ENCODE results near the gene PKD2.
"Not testable (repeated sequence)": the region's sequence is repeated elsewhere in the genome, so short reads cannot be mapped to it uniquely, and the experiment has no call there.

Gene PKD2

DNA sequence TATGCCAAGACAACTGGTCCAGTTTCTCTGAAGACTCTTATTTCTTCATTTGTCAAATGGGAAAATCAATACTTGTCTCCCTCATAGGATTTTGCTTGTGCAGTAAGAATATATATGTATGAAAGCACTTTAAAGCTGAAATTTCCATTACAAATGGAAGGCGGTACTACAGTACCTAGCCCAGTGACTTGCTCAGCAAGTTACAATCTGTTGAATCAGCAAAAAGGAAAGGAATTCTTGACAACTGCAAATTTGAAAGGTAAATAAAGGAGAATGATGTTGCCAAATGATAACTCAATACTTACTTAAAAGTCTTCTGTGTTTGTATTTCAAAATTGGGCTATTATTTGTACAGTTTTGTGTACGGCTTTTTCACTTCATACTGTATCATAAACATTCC, 71.1 kb downstream of the PKD2 start:
- no peak for DNase-seq

DNA sequence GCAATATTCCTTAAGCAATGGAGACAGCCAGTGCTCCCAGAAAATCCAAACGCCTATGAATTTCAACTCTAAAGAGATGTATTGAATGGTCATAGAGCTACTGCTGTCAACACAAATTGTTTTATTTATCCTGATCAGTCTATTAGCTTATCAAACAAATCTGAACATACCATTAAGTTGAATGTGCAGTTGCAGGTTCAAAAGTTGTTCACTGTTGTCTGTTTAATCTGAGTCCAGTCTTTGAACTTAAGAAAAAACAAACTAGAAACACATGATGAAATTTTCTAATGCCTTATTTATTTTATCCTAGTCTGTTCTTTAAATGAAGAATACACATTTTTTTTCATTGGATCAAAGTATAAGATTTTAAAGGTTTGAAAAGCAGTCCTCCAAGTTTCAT, 73.2 kb downstream of the PKD2 start:
- DNase-seq = no peak

DNA sequence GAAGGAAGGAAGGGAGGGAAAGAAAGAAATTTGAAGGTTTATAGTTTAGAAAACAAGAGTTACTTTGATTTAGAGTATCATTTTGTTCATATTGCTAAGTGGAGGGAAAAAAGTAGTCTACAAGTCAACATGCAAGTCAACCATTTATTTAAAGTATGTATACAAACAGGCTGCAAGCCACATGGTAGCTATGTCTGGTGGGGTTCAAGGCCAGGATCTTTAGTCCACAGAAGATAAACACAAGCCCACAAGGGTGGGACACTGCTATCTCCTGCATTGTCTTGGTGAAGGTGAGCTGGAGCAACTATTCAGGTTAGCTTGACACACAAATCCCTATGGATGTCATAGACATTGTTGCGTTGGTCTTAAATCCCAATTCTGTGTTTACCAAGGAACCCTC, 79.6 kb downstream of the PKD2 start:
- DNase-seq = no peak

DNA sequence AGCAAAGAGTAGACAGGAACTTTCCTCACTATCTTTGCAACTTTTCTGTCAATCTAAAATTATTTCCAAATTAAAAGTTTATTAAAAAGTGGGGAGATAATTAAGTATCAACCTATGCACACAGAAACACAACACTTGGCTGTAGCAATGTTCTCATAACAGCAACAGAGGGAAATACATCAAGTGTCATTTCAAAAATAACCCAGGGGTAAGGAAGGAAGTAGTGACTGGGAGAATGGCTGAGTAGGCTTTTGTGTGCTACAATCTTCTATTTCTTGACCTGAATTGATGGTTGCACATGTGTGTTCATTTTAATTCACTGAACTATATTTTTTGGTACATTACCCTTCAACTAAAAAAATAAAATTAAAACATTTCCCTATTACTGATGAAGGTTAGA, 83.5 kb downstream of the PKD2 start:
- DNase-seq = no peak

DNA sequence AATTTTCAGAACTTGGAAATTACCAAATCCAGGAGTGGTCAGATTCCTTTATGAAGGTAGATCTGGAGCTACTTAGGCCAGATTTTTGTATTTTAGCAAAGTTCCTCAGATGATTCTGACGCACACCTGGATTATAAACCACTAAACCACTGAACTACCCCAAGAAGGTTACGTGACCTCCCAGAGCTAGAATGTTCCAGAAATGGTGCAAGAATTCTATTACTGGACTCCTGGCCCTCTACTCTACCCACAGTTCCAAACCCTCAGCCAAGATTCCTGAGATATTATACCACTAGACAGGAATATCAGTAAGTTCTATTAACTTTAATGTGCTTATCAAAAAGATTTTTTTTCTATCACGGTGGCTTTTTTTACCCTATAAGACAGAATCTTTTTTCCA, 83.9 kb downstream of the PKD2 start:
- DNase-seq = no peak

DNA sequence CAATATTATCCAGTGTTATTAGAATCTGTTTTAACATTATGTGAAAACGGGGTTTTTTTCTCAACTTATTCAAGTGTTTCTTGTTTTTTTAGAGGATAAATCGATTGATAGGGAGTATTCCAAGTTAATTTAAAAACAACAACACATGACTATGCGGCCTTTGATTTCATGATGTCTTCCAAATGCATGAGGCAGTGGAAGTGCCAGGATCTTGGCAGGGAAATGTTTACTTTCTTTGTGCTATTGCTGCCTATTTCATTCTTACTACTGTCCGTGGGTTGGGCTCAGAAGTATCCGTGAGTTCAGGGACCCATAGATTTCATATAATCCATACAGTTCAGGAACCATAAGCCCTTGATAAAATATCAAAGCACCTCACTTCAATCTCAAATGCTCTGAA, 86.4 kb downstream of the PKD2 start:
- DNase-seq = no peak

DNA sequence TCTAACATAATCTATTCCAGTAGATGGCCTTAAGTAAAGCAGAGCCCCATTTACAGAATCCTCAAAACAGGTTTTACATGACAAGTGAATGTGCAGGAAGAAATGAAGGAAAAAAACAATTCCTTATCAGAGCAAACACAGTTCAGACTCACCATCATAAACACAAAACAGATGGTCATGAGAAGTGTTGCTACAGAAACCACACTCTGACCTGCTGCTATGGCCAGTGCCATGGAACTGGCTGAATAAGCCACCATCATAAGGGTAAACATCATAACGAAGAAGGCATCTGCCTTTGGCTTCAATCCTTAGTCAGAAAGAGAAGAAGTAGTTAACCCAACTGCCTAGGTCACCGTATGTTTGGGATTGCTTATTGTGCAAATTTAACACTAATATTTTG, 89.9 kb downstream of the PKD2 start:
- DNase-seq = no peak

DNA sequence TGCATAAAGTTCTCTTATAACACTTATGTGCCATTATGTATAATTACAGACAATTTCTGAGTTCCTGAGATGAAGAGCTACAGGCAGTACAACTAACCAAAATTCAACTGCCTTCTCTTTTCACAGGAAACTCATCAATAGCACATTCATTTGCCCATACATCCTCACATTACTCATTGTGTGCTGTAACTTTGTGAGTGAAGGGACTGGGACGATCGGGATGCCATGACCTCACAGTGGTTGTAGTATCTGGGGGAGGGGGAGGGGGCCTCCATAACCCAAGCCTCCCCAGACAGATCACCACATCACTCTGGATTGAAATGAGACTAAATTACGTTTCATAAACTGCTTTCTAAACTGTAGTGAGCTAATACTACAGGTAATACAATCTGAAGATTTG, 90.3 kb downstream of the PKD2 start:
- no peak for DNase-seq

DNA sequence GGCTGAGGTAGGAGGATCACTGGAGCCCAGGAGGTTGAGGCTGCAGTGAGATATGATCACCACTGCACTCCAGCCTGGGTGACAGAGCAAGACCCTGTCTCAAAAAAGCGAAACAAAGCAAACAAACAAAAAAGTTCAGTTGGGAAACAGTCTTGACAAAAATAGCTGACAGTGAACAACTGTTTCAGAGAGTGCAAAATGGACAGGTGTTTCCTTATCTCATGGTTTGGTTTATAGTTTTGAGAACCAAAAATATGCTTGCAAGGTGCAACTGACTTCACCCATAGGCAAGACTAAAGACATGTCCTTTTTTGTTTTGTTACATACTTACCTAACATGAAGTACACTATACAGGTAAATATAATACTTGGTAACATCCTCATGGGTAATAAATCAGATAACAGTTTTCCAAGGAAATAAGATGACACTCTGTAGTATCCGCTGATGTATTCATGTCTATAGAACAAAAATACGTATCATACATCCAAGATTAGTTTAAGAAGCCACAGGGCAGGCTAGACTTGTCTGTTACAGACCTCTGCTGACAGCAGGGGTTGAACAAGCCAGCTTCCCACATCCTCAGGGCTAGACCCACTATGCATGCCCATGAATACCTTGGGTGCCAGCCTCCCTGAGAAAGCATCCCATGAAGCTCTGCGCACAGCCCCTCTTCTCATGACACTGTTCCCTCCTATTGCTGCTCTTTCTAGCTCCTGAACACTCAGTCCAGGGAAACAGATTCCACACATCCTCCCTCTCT, 91.7 kb downstream of the PKD2 start:
- no peak for DNase-seq

DNA sequence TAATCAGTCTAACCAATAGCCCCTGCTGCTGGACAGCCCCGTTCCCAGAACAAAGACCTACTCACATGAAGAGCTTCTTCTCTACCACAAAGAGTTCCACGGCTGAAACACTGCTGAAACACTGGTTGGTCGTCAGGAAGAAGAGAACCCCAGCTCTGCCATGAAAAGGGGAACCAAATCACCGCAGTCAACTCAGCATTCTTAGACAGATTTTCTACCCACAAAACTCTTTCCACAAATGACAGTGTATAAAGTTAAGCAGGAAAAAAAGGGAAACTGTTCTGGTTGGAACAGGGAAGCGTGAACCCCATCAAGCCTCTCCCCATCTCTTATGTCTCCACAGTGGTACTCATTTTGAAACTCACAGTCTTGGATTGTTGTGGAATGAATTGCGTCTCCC, 93.7 kb downstream of the PKD2 start:
- no peak for DNase-seq

DNA sequence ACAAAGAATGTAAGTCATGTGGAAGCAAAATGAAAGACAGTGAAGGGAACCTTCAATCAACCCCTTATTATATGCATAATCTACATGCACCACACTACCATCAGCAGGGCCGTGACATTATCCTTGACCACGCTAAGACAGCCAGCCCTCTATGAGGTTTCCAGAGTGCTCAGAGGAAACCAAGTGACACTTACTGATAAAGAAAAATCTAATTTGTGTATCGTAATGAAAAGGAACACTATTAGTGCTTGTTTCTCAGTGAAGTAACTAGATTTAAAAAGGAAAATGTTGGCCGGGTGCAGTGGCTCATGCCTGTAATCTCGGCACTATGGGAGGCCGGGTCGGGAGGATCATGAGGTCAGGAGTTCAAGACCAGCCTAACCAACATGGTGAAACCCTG, 94.6 kb downstream of the PKD2 start:
- DNase-seq = no peak

DNA sequence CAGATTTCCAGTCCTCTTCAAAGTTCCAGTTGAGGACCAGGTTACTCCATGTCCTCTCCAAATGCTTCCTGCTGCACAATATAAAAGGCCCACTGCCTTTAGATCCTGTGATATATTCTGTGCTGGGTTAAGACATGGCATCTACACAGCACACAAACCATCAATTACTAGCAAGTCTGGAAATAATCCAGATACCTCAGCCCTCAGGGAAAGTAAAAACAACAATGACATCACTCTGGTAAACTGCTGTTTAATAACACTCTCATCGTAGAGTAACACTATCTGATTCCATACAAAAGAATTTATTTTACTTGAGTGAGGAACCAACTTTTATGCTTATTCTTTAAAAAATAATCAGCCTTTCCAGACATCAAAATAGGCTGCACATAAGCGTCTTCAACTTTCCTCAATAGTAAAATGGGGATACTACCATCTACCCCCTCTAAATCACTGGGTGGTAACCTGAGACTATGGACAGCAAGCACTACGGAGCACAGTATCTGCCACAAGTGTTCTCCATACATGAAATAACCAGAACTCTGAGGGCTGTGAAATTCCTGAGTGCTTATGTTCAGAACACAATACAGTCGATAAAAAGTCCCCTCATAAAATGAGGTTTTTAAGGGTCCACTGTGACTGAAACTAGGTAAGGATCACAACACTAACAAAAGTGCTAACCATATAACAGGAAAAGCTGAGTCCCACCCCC, 97.6 kb downstream of the PKD2 start:
- DNase-seq = no peak

DNA sequence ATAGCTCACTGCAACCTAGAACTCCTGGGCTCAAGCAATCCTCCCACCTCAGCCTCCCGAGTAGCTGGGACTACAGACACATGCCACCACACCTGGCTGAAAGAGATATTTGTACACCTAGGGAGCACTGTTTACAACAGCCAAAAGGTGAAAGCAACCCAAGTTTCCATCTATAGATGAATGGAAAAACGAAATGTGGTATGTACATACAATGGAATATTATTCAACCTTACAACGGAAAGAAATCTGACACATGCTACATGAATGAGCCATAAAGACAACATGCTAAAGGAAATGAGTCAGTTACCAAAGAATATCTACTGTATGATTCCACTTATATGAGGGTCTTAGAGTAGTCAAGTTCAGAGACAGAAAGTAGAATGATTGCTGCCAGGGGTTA, 98.8 kb downstream of the PKD2 start:
- no peak for DNase-seq

DNA sequence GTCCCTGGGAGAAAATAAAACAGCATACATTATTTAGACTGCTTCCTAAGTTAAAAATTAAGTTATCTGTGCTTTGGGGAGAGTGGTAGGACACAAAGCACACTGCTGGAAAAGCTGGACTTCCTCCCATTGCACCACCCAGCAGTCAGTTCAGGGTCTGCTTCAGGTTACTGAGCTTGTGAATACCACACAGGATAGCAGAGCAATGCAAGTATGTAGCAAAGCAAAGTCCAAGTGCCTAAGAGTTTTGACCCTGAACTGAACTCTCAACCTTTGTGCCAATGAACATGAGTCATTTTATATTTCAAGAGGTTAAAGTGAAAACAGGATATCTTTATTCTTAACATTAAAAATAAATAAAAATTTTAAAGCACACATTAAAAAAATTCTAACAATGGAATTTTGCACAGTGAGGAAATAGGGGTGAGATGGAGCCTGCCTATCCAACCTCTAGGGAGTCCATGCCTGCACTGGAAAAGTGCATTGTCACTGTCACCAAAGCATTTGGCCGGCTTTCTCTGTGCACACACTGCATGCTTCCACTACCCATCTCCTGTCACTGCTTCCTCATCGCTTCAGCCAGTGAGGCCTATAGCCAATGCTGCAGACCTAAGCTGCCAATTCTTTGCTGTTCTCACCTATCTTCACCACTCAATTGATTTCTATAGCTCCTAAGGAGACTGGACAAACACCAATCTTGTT, 100.1 kb downstream of the PKD2 start:
- DNase-seq = no peak

DNA sequence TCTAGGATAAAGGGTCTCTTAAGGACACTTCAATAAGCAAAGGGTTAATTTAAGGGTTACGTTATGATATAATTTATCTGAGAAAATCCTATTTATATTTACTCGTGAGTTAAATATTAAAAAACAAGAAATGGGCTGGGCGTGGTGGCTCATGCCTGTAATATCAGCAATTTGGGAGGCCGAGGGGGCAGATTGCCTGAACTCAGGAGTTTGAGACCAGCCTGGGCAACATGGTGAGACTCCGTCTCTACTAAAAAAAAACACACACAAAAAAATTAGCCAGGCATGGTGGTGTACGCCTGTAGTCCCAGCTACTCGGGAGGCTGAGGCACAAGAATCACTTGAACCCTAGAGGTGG, 100.7 kb downstream of the PKD2 start:
- not testable (repeated sequence) for DNase-seq

DNA sequence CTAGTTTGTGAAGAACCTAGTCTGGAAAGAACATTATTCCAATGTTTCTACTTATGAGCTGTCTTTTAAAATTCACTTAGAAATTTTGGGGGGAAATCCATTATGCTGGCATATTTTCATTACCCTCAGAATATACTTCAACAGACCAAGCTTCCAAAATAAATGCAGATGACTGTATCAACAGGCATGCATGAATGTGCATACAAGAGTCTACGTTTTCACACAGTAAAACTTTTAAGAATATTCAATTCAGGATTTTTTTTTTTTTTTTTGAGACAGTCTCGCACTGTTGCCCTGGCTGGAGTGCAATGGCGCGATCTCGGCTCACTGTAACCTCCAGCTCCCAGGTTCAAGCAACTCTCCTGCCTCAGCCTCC, 101.3 kb downstream of the PKD2 start:
- no peak for DNase-seq

DNA sequence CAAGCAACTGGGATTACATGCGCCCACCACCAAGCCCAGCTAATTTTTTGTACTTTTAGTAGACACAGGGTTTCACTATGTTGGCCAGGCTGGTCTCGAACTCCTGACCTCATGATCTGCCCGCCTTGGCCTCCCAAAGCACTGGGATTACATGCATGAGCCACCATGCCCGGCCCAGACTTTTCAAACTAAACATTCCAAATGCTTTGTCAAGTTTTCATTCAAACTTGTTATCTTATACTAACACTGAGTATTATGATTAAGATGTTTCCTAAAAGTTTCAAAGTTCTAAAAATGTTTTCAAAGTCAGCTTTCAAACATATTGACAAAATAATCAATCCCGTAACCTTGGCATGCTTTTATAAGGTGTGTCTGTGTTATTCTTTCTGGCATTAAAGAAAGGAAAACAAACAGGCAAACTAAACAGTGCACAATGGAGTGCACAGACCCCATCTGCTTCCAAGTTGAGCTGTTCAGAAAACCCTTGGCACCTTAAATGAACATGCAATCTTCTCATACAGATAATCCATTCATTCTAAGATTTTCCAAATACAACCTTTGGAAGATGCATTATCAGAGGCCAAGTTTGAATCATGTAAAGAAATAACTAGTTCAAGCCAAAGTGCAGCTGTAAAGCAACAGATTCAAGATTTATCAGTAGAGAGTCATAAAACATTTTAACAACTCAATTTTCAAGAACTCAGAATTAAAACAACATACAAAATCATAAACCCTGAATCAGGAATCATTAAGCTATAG, 101.9 kb downstream of the PKD2 start:
- no peak for DNase-seq

DNA sequence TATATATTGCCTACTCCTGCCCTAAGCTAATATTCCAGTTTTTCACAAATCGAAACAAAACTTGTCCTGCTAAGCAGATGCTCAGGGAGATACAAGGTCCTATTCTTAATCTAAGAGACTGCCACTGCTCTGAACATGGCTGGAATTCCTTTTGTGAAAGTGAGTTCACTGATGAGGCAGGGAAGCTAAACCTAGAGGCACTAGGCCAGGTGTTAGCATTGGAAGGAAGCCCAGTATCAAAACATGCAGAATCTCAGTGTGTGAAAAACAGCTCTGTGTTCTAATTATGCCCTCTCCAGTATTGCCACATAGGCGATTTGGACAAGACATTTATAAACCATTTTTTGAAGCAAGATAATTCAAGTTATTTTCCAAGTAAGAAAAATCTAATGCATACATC, 103.4 kb downstream of the PKD2 start:
- no peak for DNase-seq

DNA sequence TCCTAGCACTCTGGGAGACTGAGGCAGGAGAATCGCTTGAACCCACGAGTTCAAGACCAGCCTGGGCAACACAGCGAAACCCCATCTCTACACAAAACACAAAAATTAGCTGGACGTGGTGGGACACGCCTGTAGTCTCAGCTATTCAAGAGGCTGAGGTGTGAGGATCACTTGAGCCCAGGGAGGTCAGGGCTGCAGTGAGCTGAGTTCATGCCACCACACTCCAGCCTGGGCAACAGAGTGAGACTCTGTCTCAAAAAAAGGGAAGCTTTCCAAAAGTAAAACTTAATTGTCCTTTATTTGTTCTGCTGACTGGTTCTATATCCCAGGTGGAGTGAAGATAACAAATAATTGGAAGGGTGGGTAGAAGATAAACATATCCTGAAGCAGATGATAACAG, 105.4 kb downstream of the PKD2 start:
- DNase-seq = no peak

DNA sequence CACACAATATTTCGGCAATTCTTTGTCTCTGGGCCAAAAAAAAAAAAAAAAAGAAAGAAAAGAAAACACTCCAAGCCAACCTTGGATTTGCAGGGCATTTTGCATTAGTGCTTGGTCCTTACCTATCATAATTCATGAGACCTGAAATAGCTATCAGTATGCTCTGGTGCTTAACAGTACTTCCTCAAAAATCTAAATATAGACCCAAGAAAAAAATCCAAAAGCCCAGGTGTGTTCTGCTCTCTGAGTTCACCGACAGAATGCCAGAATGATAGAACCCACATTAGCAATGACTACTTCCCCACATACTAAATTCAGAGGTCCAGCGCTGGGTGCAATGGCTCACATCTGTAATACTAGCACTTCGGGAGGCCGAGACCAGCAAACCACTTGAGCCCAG, 108.2 kb downstream of the PKD2 start:
- DNase-seq = no peak

DNA sequence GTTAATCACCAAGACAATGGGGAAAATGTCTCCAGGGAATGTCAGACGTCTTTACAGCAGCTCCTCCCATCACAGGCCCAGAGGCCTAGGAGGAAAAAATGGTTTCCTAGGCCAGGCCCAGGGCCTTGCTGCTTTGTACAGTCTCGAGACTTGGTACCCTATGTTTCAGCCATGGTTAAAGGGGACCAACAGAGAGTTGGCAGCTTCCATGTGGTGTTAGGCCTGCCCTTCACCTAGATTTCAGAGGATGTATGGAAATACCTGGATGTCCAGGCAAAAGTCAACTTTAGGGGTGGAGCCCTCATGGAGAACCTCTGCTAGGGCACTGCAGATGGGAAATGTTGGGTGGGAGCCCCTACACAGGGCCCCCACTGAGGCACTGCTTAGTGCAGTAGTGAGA, 112.5 kb downstream of the PKD2 start:
- no peak for DNase-seq

DNA sequence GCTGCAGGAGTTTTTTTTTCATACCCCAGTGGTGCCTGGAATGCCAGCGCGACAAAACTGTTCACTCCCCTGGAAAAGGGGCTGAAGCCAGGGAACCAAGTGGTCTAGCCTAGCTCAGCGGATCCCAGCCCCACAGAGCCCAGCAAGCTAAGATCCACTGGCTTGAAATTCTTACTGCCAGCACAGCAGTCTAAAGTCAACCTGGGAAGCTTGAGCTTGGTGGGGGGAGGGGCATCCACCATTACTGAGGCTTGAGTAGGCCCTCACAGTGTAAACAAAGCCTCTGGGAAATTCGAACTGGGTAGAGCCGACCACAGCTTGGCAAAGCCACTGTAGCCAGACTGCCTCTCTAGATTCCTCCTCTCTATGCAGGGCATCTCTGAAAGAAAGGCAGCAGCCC, 114.8 kb downstream of the PKD2 start:
- DNase-seq = not testable (repeated sequence)
